ENCODE results near the gene TMED10. TPM values are rescaled to one million over a fixed set of nuclear protein-coding genes. Genes with fewer than 3 reads are reported as not detected.

The TMED10 gene
- total and polyA plus RNA-seq, 11 donors: 56.4 to 398 (median 275) TPM

GRCh38 chr14:75088566-75089373 lies 87.6 kb downstream of the TMED10 start:
- WGBS, 4 donors: 72 to 74% (median 74%) methylated on average over 7 of the region's 7 CpGs

GRCh38 chr14:75088153-75088552 lies 88.3 kb downstream of the TMED10 start:
- Histone ChIP-seq H3K4me1 (no peaks in the 10 kb centered on the region), H3K27ac (no peak overlapping the region), H3K27me3 (no peaks in the 10 kb centered on the region), H3K36me3 (peaks cover 0 to 99% (median 94%) of the 10 kb centered on the region in 9 donors), H3K4me3 (no peak overlapping the region), H3K9me3 (no peaks in the 10 kb centered on the region)
- WGBS, 4 donors: 79 to 100% (median 92%) methylated on average over 2 of the region's 2 CpGs
- TF ChIP-seq CTCF (IDR thresholded peaks at IDR 0.05): no peak
- no peak for TF ChIP-seq POLR2A (IDR thresholded peaks at IDR 0.05)
- peak in 1 of 4 donors; percentile 33 for ATAC-seq
- no peak for DNase-seq
- intact Hi-C loops (cut with DNase I): loop anchor here (1.0 to 10.0 kb wide), 13 partner anchors 36 to 231 kb away; partner anchors contain the start of gene MLH3 (in 1 of the 10)

More at GRCh38 chr14:75088566-75089373, 87.6 kb downstream of the TMED10 start:
- intact Hi-C loops (cut with DNase I): loop anchor here (1.0 to 10.0 kb wide), 13 partner anchors 36 to 231 kb away; partner anchors contain the start of gene MLH3 (in 1 of the 10)
- Histone ChIP-seq H3K4me1 (no peaks in the 10 kb centered on the region), H3K27ac (no peak overlapping the region), H3K27me3 (no peaks in the 10 kb centered on the region), H3K36me3 (peaks cover 0 to 99% (median 94%) of the 10 kb centered on the region in 9 donors), H3K9me3 (no peaks in the 10 kb centered on the region), H3K4me3 (no peak overlapping the region)
- peak; percentile 36 to 71 (median 71) for ATAC-seq
- DNase-seq: peak in 2 of 5 donors; percentile 35 to 39
- TF ChIP-seq CTCF (IDR thresholded peaks at IDR 0.05): peak; percentile 67 to 87 (median 78)
- TF ChIP-seq POLR2A (IDR thresholded peaks at IDR 0.05): no peak

- no peak overlapping the region for H3K27ac ChIP-seq
- intact Hi-C loops (cut with DNase I): loop anchor here in 4 of 10 donors (5.0 to 10.0 kb wide), 2 partner anchors 137 to 140 kb away; no protein-coding TSS in a partner anchor
- H3K27me3 ChIP-seq: no peaks in the 10 kb centered on the region
- no peak overlapping the region for H3K4me3 ChIP-seq
- DNase-seq (no peak), ATAC-seq (no peak)
- TF ChIP-seq POLR2A (IDR thresholded peaks at IDR 0.05) (no peak), CTCF (IDR thresholded peaks at IDR 0.05) (peak in 2 of 12 donors; percentile 7 to 9)
- H3K9me3 ChIP-seq: no peaks in the 10 kb centered on the region
- 47 to 63% (median 58%) methylated on average over 5 of the region's 5 CpGs for WGBS, 4 donors
- H3K4me1 ChIP-seq: peaks cover 0 to 16% (median under 1%) of the 10 kb centered on the region in 12 donors
- peaks cover 0 to 81% (median 75%) of the 10 kb centered on the region in 9 donors for H3K36me3 ChIP-seq
These were observed 91.9 kb downstream of the TMED10 start for GRCh38 chr14:75084513-75084912.

GRCh38 chr14:75083271-75083670 lies 93.1 kb downstream of the TMED10 start:
- no peak overlapping the region for H3K4me3 ChIP-seq
- TF ChIP-seq CTCF (IDR thresholded peaks at IDR 0.05) (no peak), POLR2A (IDR thresholded peaks at IDR 0.05) (no peak)
- DNase-seq: no peak
- ATAC-seq: no peak
- peak overlapping the region in 1 of 12 donors; percentile 7 for H3K27ac ChIP-seq
- H3K27me3 ChIP-seq: no peaks in the 10 kb centered on the region
- H3K9me3 ChIP-seq: no peaks in the 10 kb centered on the region
- peaks cover 0 to 71% (median 66%) of the 10 kb centered on the region in 9 donors for H3K36me3 ChIP-seq
- intact Hi-C loops (cut with DNase I): loop anchor here in 4 of 10 donors (5.0 to 10.0 kb wide), 2 partner anchors 136 to 138 kb away; no protein-coding TSS in a partner anchor
- 91 to 100% (median 93%) methylated on average over 1 of the region's 1 CpG for WGBS, 4 donors
- H3K4me1 ChIP-seq: peaks cover 0 to 16% (median 2%) of the 10 kb centered on the region in 12 donors
